ENCODE data around the gene GMIP.
"Not testable (repeated sequence)": the region's sequence is repeated elsewhere in the genome, so short reads cannot be mapped to it uniquely, and the experiment has no call there.

Gene GMIP

GRCh38 chr19:19610376-19611202, 32.9 kb downstream of the GMIP start:
- DNase-seq (ENCODE audit: low spot score), result no peak
- Histone ChIP-seq H2AK5ac (ENCODE audit: low read depth, low read length) (no peak overlapping the region), H3K36me3 (replicated peaks in 1 of 2; ENCODE audit: control insufficient read depth in 2 of 2, insufficient read depth in 2 of 2, low read length in 2 of 2) (peaks cover 3 to 6% of the 10 kb centered on the region in 2 donors), H3K9ac (ENCODE audit: low read depth, low read length, poor library complexity) (no peak overlapping the region), H3K27me3 (ENCODE audit: control insufficient read depth in 3 of 3, insufficient read depth in 3 of 3, low read depth in 1 of 3, low read length in 3 of 3) (no peaks in the 10 kb centered on the region), H2AFZ (ENCODE audit: low read length) (no peak overlapping the region), H2BK15ac (ENCODE audit: low read length) (no peak overlapping the region), H4K91ac (ENCODE audit: low read depth, low read length, poor library complexity) (no peak overlapping the region), H3K4ac (ENCODE audit: low read length) (no peak overlapping the region), H3K14ac (ENCODE audit: low read length) (no peak overlapping the region), H3K4me3 (ENCODE audit: low read length in 2 of 2) (no peak overlapping the region), H3K79me1 (ENCODE audit: low read depth, low read length) (peaks cover 2% of the 10 kb centered on the region), H3K23ac (ENCODE audit: low read depth, low read length, poor library complexity) (no peak overlapping the region), H2BK5ac (ENCODE audit: low read length) (no peak overlapping the region), H3K9me3 (replicated peaks in 1 of 2; ENCODE audit: control insufficient read depth in 2 of 2, insufficient read depth in 1 of 2, low read depth in 1 of 2, low read length in 2 of 2) (no peaks in the 10 kb centered on the region), H4K8ac (ENCODE audit: low read depth, low read length) (no peak overlapping the region), H2BK120ac (ENCODE audit: low read depth, low read length) (no peak overlapping the region), H3K4me1 (ENCODE audit: control insufficient read depth in 2 of 2, insufficient read depth in 1 of 2, low read depth in 1 of 2, low read length in 2 of 2) (no peaks in the 10 kb centered on the region), H3K27ac (replicated peaks; ENCODE audit: low read length) (no peak overlapping the region), H2BK12ac (ENCODE audit: low read length) (no peak overlapping the region), H3K4me2 (ENCODE audit: insufficient read depth, low read length, poor library complexity, severe bottlenecking) (no peak overlapping the region), H3K18ac (ENCODE audit: low read length) (no peak overlapping the region)
- no CpG with 5 or more reads among the region's 10 CpGs for WGBS, 2 donors (ENCODE audit: extremely low coverage in 2 of 2, insufficient read length in 2 of 2, insufficient replicate concordance in 1 of 2)

- H3K4me1 ChIP-seq (ENCODE audit: control insufficient read depth in 2 of 2, insufficient read depth in 1 of 2, low read depth in 1 of 2, low read length in 2 of 2); H3K36me3 ChIP-seq (replicated peaks in 1 of 2; ENCODE audit: control insufficient read depth in 2 of 2, insufficient read depth in 2 of 2, low read length in 2 of 2); H3K4me2 ChIP-seq (ENCODE audit: insufficient read depth, low read length, poor library complexity, severe bottlenecking); H2BK5ac ChIP-seq (ENCODE audit: low read length); H3K18ac ChIP-seq (ENCODE audit: low read length); H2BK15ac ChIP-seq (ENCODE audit: low read length); H4K91ac ChIP-seq (ENCODE audit: low read depth, low read length, poor library complexity); H3K9ac ChIP-seq (ENCODE audit: low read depth, low read length, poor library complexity); H4K8ac ChIP-seq (ENCODE audit: low read depth, low read length); DNase-seq (ENCODE audit: low spot score); H3K27ac ChIP-seq (replicated peaks; ENCODE audit: low read length); H2BK120ac ChIP-seq (ENCODE audit: low read depth, low read length); H3K4ac ChIP-seq (ENCODE audit: low read length); H3K14ac ChIP-seq (ENCODE audit: low read length); H3K9me3 ChIP-seq (replicated peaks in 1 of 2; ENCODE audit: control insufficient read depth in 2 of 2, insufficient read depth in 1 of 2, low read depth in 1 of 2, low read length in 2 of 2); H2AFZ ChIP-seq (ENCODE audit: low read length); H2AK5ac ChIP-seq (ENCODE audit: low read depth, low read length); H3K4me3 ChIP-seq (ENCODE audit: low read length in 2 of 2); H2BK12ac ChIP-seq (ENCODE audit: low read length); H3K79me1 ChIP-seq (ENCODE audit: low read depth, low read length); H3K27me3 ChIP-seq (ENCODE audit: control insufficient read depth in 3 of 3, insufficient read depth in 3 of 3, low read depth in 1 of 3, low read length in 3 of 3); H3K23ac ChIP-seq (ENCODE audit: low read depth, low read length, poor library complexity): not testable (repeated sequence)
- no CpG with 5 or more reads among the region's 8 CpGs for WGBS, 2 donors (ENCODE audit: extremely low coverage in 2 of 2, insufficient read length in 2 of 2, insufficient replicate concordance in 1 of 2)
These were observed 36.8 kb downstream of the GMIP start for GRCh38 chr19:19606686-19607085.

DNA sequence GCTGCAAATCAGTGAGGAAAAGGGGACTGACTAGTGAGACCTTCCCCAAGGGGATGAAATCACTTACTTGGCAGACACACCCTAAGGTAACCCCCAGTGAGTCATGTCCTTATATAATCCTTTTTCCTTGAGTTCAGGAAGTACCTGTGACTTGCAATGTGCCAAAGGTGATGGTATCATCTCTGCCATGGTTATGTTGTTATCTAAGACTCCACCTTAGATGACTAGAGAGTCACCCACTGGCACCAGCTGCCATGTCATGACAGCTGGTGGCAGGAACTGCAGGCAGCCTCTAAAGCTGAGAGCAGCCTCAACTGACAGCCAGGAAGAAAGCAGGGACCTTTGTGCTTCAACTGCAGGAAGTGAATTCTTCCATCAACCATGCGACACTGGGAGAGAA, 37.4 kb downstream of the GMIP start:
- Histone ChIP-seq H2BK12ac (ENCODE audit: low read length) (no peak overlapping the region), H3K27me3 (ENCODE audit: control insufficient read depth in 3 of 3, insufficient read depth in 3 of 3, low read depth in 1 of 3, low read length in 3 of 3) (no peaks in the 10 kb centered on the region), H2BK5ac (ENCODE audit: low read length) (no peak overlapping the region), H2AFZ (ENCODE audit: low read length) (no peak overlapping the region), H4K8ac (ENCODE audit: low read depth, low read length) (no peak overlapping the region), H3K27ac (replicated peaks; ENCODE audit: low read length) (no peak overlapping the region), H3K4ac (ENCODE audit: low read length) (no peak overlapping the region), H3K4me3 (ENCODE audit: low read length in 2 of 2) (no peak overlapping the region), H3K14ac (ENCODE audit: low read length) (no peak overlapping the region), H4K91ac (ENCODE audit: low read depth, low read length, poor library complexity) (no peak overlapping the region), H3K36me3 (replicated peaks in 1 of 2; ENCODE audit: control insufficient read depth in 2 of 2, insufficient read depth in 2 of 2, low read length in 2 of 2) (peaks cover 3 to 6% of the 10 kb centered on the region in 2 donors), H2BK120ac (ENCODE audit: low read depth, low read length) (no peak overlapping the region), H2AK5ac (ENCODE audit: low read depth, low read length) (no peak overlapping the region), H3K79me1 (ENCODE audit: low read depth, low read length) (peaks cover 2% of the 10 kb centered on the region), H3K4me2 (ENCODE audit: insufficient read depth, low read length, poor library complexity, severe bottlenecking) (no peak overlapping the region), H3K23ac (ENCODE audit: low read depth, low read length, poor library complexity) (no peak overlapping the region), H3K4me1 (ENCODE audit: control insufficient read depth in 2 of 2, insufficient read depth in 1 of 2, low read depth in 1 of 2, low read length in 2 of 2) (peaks cover 0 to 3% of the 10 kb centered on the region in 2 donors), H2BK15ac (ENCODE audit: low read length) (no peak overlapping the region), H3K9me3 (replicated peaks in 1 of 2; ENCODE audit: control insufficient read depth in 2 of 2, insufficient read depth in 1 of 2, low read depth in 1 of 2, low read length in 2 of 2) (no peaks in the 10 kb centered on the region), H3K18ac (ENCODE audit: low read length) (no peak overlapping the region), H3K9ac (ENCODE audit: low read depth, low read length, poor library complexity) (no peak overlapping the region)
- DNase-seq (ENCODE audit: low spot score), result no peak
- no CpG with 5 or more reads among the region's 1 CpG for WGBS, 2 donors (ENCODE audit: extremely low coverage in 2 of 2, insufficient read length in 2 of 2, insufficient replicate concordance in 1 of 2)

DNA sequence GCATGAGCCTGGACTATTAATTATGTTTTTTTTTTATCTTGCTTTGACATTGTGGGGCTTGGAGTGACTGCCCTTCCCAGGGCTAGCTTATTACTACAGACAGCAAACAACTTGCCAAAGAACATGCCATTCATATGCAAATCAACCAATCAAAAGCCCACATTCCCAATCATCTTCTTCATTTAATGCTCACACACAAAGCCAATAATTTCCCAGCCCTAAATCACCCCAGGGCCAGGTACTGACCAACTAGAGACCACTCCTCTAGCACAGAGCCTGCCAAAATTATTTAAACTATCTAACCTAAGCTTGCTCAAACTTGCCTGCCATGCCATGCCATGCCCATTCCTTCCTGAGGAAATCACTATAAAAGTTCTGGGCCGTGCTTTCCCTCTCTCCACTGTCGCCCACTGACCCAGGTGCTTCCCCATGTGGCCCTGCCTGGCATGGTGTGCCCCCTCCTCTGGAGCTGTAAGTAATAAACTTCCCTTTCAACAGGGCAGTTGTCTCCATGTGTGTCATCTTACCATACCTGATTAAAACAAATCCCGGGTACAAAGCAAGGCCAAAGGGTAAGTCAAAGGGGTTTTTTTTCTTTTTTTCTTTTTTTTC, 40.6 kb downstream of the GMIP start:
- no CpG with 5 or more reads among the region's 3 CpGs for WGBS, 2 donors (ENCODE audit: extremely low coverage in 2 of 2, insufficient read length in 2 of 2, insufficient replicate concordance in 1 of 2)
- Histone ChIP-seq H3K36me3 (replicated peaks in 1 of 2; ENCODE audit: control insufficient read depth in 2 of 2, insufficient read depth in 2 of 2, low read length in 2 of 2) (peaks cover under 1 to 2% of the 10 kb centered on the region in 2 donors), H2BK5ac (ENCODE audit: low read length) (no peak overlapping the region), H3K9me3 (replicated peaks in 1 of 2; ENCODE audit: control insufficient read depth in 2 of 2, insufficient read depth in 1 of 2, low read depth in 1 of 2, low read length in 2 of 2) (no peaks in the 10 kb centered on the region), H3K4me1 (ENCODE audit: control insufficient read depth in 2 of 2, insufficient read depth in 1 of 2, low read depth in 1 of 2, low read length in 2 of 2) (peaks cover 0 to 3% of the 10 kb centered on the region in 2 donors), H3K4ac (ENCODE audit: low read length) (no peak overlapping the region), H2BK120ac (ENCODE audit: low read depth, low read length) (no peak overlapping the region), H3K4me3 (ENCODE audit: low read length in 2 of 2) (no peak overlapping the region), H3K27ac (replicated peaks; ENCODE audit: low read length) (no peak overlapping the region), H3K27me3 (ENCODE audit: control insufficient read depth in 3 of 3, insufficient read depth in 3 of 3, low read depth in 1 of 3, low read length in 3 of 3) (no peaks in the 10 kb centered on the region), H3K9ac (ENCODE audit: low read depth, low read length, poor library complexity) (no peak overlapping the region), H4K8ac (ENCODE audit: low read depth, low read length) (no peak overlapping the region), H3K14ac (ENCODE audit: low read length) (no peak overlapping the region), H2AK5ac (ENCODE audit: low read depth, low read length) (no peak overlapping the region), H2AFZ (ENCODE audit: low read length) (no peak overlapping the region), H3K18ac (ENCODE audit: low read length) (no peak overlapping the region), H2BK12ac (ENCODE audit: low read length) (no peak overlapping the region), H4K91ac (ENCODE audit: low read depth, low read length, poor library complexity) (no peak overlapping the region), H3K23ac (ENCODE audit: low read depth, low read length, poor library complexity) (no peak overlapping the region), H3K4me2 (ENCODE audit: insufficient read depth, low read length, poor library complexity, severe bottlenecking) (no peak overlapping the region), H3K79me1 (ENCODE audit: low read depth, low read length) (no peaks in the 10 kb centered on the region), H2BK15ac (ENCODE audit: low read length) (no peak overlapping the region)
- no peak for DNase-seq (ENCODE audit: low spot score)

All from neuronal stem cell (in vitro differentiated cells).